IPS-NIHi7 (cell line): ENCODE data around the gene SBK2.
"Not testable (repeated sequence)": the region's sequence is repeated elsewhere in the genome, so short reads cannot be mapped to it uniquely, and the experiment has no call there.

ENCODE experiments used
- DNase-seq: peaks from one replicate; pipeline ENCODE4 v3.0.0; 2012; ENCODE audit warnings: mixed read lengths; ENCODE audit errors: extremely low spot score

Gene SBK2

GRCh38 chr19:55500368-55500952 is 36.5 kb downstream of the SBK2 start:
- no peak for DNase-seq

GRCh38 chr19:55498246-55498840 is 38.6 kb downstream of the SBK2 start:
- no peak for DNase-seq

GRCh38 chr19:55497763-55498162 is 39.2 kb downstream of the SBK2 start:
- DNase-seq: no peak

- DNase-seq: not testable (repeated sequence)
Observed at GRCh38 chr19:55496820-55497219, 40.1 kb downstream of the SBK2 start.

GRCh38 chr19:55495646-55496349 is 41.1 kb downstream of the SBK2 start:
- peak; percentile 51 for DNase-seq

GRCh38 chr19:55494172-55494761 is 42.7 kb downstream of the SBK2 start:
- DNase-seq: no peak

- no peak for DNase-seq
Observed at GRCh38 chr19:55493645-55494171, 43.2 kb downstream of the SBK2 start.

- no peak for DNase-seq
Observed at GRCh38 chr19:55493052-55493644, 43.8 kb downstream of the SBK2 start.

GRCh38 chr19:55492362-55492944 is 44.5 kb downstream of the SBK2 start:
- no peak for DNase-seq

GRCh38 chr19:55491546-55492360 is 45.2 kb downstream of the SBK2 start:
- no peak for DNase-seq

- DNase-seq: no peak
Observed at GRCh38 chr19:55490478-55491432, 46.2 kb downstream of the SBK2 start.

GRCh38 chr19:55489711-55490477 is 47.0 kb downstream of the SBK2 start:
- no peak for DNase-seq

GRCh38 chr19:55488986-55489710 is 47.8 kb downstream of the SBK2 start:
- DNase-seq: no peak

GRCh38 chr19:55487924-55488687 is 48.8 kb downstream of the SBK2 start, which contains the start of gene SSC5D:
Gene SSC5D (plus strand): TSS chr19:55488436. CDS start chr19:55488590, 154 bp downstream.
- DNase-seq: peak; percentile 52

GRCh38 chr19:55486971-55487923 is 49.7 kb downstream of the SBK2 start:
- DNase-seq: no peak
